ENCODE data around the gene MYO3B.

Gene MYO3B

DNA sequence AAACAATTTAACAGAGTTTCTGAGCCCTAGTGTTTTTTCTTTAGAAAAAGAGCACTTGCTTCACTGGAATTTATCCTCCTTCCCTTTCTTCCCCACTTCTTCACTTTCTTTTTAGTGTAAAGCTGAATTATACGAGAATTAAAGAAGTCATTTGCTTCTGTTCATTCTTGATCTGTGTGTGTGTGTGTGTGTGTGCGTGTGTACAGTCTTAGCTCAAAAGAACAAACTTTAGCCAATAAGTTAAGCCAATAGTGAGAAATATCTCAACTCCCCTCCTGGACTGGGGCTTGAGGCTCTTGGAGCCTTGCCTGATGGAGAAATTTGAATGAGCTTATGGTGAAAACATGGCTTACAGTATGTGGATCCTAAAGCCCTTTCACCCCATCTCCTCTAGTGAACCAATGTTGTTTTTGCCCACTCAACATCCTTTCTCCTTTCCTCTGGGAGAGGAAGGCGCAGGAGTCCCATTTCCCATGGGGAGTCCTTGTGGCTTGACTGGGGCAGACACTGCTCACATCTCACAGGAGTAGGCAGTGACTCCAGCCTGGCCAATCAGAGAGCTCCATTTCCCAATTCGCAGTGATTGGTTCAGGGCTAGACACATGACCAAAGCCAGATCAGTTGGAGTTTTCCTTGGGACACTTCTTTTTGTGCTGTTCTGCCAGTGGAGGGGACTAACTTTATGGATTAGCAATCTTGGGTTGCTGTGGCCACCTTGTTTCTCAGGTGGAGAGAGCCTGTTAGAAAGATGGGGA lies 16.3 kb upstream of the MYO3B start:
- DNase-seq: no peak

DNA sequence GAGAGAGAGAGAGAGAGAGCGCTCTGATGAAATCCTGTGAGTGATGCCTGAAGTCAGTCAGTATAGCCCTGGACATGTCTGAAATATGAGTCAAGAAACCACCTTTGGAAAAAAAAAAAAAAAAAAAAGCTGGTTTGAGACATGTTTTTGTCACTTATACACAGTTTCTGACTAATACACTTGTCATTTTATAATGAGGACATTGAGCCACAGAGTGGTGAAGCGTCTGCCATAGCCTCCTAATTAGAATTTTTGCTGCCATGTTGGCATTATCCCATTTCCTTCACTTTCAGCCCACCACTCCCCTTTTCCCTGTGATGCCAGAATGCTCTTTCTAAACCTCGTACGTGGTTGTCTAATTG lies 15.7 kb upstream of the MYO3B start:
- no peak for DNase-seq

DNA sequence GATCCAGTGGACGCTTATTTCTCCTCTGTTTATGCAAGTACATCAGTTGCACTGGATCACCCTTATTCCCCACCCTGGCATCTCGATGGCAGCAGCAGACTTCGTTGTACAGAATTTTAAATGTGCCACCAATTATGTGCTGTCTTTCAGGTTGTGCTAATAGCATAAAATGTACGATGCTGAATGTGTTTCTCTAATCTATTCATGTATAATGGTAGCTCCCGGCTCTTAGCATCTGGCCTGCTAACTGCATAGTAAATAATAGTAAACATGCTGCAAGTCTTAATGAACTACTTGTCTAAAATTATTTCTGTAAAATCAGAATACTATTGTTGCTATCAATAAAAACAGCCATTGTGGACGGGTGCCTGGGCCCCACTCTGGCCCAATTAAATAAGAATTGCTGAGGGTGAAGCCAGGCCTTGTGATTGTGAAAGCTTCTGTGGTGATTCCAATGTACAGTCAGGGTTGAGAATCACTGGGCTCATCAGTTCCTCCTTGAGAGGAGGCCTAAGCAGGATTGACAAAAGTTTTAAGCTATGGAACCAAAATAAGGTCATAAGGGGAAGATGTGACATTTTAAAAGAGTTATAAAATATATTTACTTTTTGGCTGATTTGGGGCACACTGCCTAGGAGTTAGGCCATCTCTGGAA lies 14.4 kb upstream of the MYO3B start:
- DNase-seq: no peak

DNA sequence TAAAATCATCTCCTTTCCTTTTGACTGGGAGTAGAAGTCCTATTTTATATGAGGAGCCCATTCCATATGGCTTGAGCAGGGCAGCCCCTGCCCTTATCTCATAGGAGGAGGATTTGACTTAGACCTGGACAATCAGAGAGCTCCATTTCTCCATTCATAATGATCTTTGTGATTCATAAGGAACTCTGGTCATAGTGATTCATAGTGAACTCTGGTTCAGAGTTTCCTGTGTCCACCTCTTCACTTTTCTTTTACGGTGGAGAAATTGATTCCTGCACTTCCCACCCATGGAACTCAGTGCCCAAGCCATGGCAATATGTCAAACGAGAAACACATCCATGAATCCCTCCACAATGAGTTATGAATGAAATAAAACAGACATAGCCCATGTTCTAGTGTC lies 12.8 kb upstream of the MYO3B start:
- no peak for DNase-seq

DNA sequence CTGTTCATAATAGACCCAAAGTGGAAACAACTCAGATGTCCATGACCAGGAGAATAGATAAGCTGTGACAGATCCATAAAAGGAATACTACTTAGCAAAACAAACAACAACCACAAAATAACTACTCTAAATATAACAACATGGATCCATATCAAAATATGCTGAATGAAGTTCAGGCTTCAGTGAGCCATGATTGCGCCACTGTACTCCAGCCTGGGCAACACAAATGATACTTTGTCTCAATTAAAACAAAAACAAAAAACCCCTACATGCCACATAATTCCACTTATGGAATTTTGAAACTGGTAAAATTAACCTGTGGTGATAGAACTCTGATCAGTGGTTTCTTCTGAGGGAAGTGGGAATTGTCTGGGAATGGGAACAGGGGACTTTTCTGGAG lies 11.2 kb upstream of the MYO3B start:
- no peak for DNase-seq

DNA sequence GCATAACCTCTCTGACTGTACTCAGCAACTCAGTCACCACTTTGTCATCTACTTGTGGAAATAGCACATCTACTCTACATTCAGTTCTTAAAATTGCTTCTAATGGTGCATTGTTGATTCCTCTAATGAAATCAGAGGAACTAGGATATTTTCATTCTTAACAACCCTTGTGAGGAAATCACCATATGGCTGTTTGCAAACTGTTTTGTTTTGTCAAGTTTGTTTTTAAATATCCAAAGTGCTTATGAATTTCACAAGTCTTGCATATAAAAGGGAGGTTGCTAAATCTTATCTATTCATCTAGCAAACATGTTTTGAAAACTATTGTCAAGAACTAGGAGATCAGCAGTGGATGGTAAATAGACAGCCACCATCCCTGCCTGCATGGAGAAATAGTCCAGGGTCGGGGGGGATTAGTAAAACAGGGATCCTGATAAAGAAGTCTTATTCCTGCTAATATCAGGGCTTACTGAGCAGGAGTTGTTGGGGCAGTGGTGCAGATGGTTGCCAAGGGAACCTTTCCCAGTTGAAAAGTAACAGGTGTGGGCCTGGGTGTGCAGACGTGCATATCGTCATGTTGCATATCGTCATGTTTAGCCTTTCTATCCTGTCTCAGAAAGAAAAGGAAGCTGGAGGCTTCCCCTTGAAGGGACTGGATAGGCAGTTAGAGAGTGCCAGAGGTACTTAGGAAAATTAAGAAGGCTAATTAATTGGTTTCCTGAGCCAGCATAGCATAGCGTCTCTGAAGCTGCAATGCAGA lies 7.5 kb upstream of the MYO3B start:
- DNase-seq: no peak

DNA sequence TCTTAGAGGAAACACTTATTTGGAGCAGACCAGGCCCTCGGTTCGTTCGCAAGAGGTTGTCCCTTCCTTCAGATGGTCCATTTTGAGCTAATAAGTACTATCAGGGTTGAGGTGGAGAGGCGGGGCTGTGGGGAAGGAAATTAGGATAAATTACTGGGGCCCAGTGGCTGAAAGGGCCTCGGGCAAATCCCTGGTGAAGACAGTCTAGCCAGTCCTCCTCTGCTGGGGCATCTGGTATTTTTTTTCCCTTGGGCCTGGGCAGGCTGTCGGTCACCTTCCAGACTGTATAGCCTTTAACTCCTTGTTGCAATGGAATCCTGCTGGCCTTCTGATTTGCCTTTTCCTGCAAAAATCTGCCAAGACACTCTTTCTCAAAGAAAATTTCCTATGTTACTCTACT lies 1.7 kb upstream of the MYO3B start:
- DNase-seq: no peak

DNA sequence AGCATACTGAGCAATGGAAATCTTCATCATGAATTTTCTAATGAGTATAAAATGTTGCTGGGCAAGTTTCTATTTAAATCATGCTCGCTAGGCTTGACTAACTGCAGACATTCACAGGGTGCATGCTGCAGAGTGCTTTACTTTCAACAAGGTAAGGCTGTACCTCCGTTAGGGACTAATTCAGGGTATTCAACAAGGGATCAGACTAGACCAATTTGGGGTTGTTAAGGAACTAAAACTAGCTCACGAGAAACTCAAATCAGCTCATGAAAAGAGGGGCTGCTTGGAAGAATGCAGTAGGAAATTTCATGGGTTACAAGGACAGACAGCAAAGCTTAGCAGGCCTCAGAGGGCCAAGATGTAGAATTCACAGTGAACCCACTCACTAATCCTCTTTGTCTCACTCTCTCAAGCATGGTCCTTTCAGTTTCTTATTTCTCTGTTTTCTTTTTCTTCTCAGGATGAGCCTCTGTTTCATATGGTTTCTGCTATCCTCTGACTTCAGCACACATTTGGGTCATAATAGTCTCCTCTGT lies 2.2 kb downstream of the MYO3B start:
- no peak for DNase-seq

DNA sequence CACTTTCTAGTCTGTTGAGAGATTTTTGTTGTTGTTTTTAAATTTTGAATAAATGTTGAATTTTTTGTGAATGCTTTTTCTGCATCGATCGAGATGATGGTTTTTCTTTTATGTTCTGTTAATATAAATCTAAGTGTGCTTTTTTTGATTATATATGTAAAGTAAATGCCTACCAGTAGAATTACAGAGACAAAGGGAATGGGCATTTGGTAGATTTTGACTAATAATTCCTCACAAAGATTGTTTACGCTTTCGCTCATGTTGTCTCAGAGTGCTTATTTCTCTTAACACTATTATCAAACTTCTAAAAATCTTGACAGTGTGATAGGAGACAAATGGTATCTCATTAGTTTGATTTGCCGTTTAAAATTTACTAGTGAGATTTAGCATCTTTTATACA lies 3.7 kb downstream of the MYO3B start:
- no peak for DNase-seq

DNA sequence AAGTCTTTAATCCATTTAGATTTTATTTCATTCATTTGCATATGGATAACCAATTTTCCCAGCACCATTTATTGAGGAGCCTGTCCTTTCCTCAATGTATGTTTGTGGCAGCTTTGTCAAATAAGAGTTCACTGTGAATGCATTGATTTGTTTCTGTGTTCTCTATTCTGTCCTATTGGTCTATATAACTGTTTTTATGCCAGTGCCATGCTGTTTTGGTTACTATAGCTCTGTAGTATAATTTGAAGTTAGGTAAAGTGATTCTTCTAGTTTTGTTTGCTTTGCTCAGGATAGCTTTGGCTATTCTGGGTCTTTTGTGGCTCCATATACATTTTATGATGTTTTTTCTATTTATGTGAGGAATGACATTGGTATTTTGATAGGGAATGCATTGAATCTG lies 7.4 kb downstream of the MYO3B start:
- DNase-seq: no peak

DNA sequence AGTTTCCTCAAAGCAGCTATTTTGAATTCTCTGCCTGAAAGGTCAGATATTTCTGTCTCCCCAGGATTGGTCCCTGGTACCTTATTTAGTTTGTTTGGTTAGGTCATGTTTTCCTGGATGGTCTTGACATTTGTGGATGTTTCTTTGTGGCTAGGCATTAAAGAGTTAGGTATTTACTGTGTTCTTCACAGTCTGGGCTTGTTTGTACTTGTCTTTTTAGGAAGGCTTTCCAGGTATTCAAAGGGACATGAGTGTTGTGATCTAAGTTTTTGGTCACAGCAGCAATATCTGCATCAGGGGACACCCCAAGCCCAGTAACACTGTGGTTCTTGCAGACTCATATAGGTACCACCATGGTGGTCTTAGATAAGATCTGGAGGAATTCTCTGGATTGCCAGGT lies 11.8 kb downstream of the MYO3B start:
- no peak for DNase-seq

DNA sequence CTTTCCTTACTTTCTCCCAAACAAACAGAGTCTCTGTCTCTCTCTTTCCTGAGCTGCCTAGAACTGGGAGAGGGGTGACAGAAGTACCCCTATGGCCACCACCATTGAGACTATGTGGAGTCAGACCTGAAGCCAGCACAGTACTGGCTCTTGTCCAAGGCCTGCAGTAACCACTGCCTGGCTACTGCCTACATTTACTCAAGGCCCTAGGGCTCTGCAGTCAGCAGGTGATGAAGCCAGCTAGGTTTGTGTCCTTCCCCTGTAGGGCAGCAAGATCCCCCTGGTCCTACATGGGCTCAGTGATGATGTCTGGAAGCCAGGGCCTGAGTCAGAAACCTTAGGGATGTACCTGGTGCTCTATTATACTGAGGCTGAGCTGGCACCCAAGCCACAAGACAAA lies 12.2 kb downstream of the MYO3B start:
- DNase-seq: no peak

DNA sequence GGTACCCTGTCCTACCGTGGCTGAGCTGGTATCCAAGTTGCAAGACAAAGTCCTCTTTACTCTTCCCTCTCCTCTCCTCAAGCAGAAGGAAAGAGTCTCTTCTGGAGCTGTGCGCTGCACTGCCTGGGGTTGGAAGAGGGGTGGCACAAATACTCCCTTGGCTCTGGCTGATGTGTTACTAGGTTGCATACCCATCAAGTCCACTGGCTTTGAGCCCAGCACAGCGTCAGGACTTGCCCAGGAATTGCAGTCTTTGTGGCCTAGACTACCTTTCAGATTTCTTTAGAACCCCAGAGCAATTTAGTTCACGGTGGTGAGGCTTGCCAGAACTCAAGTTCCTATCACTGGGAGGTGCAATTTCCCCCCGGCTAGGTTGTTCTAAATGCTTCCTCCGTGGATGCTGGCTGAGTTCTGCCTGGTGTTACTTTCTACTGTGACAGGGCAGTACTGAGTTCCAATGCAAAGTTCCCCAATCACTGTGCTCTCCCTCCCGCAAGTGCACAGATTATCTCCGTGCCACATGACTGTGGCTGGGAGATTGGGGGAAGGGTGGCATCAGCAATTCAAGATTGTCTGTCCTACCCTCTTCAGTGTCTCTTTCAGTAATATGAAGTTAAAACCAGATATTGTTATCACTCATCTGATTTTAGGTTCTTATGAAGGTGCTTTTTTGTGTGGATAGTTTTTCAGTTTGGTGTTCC lies 13.4 kb downstream of the MYO3B start:
- no peak for DNase-seq

DNA sequence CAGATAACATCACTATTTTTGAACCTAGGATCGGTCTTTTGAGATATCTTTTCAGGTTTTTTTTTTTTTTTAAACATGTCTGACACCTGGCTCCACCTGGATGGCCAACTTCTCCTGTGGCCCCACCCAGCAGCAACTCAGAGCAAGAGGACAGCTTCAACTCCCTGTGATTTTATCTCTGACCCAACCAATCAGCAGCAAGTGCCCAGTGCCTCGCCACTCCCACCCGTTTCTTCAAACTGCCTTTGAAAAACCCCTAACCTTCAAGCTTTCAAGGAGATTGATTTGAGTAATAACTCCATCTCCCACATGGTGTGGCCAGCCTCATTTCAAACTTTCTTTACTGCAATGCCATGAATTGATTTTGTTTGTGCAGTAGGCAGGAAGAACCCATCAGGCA lies 19.0 kb downstream of the MYO3B start:
- DNase-seq: no peak

DNA sequence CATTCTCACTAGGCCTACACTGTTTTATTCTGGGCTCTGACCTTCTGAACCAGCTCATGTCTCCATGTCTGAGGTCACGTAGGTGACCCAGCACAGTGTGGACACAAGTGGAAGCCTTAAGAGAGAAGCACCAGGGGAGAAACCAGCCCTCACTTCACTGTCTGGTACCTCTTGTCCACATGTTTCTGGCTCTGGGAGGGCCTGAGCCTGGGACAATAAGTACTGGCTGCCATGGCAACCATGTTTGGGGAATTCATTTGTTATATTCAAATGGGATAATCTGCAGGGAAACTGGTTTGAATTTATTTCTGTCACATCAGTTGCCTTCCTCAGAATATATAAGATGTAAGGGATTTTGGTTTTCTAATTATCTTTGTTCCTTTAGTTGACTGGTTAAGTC lies 23.3 kb downstream of the MYO3B start:
- DNase-seq: no peak

DNA sequence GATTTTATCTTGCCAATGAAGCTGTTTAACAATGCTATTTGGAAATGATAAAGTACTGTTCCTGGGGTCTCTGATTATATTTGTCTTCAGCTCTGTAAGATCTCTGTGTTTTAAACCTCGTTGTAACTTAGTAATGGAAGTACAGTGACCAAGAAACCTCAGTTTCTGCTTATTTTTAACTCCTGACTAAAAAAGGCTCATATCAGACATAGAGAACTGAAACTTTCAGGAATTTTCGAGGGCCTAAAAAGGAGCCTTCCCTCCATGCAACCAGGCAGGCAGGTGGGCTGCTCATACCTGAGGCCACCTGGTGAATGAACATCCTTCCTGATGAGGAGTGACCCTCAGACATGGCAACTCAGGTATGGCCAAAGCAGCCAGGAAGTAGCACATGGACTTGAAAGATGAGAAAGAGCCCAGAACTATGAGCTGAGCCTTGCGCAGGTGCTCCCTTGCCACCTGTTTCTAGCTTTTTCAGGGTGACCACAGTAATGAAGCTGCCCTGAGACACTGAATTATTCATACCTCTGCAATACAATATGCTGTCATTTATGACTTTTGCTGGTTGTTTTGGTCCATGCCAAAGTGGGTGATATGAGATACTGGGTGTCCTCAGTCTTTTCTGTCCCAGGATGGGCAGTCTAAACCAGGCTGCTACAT lies 23.9 kb downstream of the MYO3B start:
- DNase-seq: no peak

DNA sequence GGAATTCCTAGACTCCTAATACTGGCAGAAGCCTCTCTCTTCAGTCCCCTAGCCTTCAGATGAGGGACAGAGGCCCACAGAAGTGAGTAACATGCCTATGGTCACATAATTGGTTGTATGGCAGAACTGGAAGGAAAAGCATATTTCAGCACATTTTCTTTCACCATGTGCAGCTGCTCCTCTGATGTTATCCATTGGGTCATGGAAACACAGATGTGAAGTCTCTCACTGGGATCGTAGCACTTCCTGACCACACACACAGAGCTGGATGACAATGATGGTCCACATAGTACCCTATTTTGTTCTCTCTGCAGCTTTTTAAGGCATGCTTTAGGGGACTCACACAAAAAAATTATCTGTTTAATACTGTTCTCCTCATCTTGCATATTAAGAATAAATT lies 24.5 kb downstream of the MYO3B start:
- no peak for DNase-seq

DNA sequence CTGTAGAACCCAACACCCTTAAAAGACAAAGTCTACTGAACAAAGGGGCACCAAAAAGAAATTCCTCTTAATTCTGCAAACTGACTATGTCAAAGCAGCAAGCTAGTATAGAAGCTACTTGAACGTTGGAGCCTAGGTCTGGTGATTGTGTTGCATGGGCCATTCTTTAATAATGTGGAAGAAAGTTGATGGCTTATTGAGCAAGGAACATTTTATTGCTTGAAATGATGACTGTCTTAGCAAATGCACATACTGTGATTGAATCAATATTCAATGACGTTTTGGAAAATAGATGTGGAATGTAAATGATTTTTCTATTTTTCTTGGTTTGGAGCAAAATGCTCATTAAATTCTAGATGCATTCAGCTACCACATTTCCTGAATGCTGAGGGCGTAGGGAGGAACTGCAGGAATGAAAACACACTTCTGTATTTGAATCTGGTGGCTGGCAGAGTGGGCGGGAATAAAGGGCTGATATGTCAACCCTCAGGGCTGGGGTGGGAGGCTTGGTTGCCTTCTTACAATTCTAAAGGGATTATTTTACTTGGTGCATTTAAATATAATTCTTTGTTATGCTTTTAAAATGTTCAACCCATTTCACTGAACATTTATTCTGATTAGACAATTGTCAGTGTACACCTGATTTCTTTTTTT lies 26.5 kb downstream of the MYO3B start:
- no peak for DNase-seq

DNA sequence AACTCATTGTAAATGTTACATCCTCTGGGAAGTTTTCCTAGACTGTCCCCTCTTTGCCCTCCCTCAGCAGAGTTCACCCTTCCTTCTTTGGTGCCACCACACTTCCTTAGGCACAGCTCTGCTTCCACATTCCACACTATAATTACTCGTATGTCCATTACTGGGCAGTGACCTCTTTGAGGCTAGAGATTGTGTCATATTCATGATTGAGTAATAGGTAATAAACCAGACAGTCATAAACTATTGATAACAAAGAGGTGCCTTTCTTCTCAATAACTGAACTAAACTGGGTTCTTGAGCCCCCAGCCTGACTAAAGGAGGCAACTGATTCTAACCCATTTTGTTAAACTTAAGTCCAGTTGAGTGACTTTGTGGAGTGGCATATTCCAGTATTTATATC lies 28.3 kb downstream of the MYO3B start:
- DNase-seq: no peak

DNA sequence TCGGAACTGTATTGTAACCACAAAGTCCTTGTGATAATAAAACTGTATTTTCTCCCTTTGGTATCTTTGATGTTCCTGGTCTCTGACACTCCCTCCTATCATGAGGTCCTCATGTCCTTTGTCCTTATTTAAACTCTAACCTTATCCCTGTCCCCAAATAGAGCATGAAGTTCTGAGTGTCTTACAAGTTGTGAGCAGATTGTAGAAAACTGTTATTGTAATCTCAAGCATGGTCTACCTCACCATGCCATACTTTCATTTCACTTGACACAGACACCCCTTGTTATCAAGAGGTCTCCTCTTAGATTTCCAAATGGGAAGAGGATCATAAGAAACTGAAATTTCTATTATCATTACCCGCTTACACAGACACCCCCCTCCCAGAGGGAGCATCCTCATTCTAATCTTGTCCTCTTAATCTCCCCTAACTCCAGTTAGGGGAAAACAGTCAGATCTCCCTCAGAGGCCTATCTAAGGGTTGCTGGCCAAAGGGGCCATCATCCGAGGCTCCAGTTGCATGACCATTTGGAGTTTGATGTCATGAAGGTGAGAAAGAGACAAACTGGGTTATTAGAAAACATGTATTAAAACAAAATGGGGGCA lies 29.0 kb downstream of the MYO3B start:
- no peak for DNase-seq

DNA sequence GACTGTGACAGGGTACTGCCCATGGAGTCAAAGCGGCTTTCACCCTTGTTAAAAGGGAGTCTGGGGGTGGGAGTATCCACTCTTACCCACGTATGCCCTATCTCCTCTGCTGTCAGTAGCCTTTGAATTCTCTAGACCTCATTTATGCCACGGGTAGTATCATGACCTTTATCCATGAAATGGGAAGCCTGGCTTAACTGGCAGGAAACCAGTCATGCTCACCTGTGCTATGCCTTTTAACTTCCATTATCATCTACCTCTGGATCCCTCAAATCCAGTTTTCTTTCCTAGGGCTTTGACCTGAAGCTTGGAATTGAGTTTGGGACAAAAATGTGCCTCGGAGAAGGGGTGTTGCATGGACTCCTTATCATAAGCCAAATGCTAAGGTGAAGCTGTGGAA lies 30.0 kb downstream of the MYO3B start:
- no peak for DNase-seq

DNA sequence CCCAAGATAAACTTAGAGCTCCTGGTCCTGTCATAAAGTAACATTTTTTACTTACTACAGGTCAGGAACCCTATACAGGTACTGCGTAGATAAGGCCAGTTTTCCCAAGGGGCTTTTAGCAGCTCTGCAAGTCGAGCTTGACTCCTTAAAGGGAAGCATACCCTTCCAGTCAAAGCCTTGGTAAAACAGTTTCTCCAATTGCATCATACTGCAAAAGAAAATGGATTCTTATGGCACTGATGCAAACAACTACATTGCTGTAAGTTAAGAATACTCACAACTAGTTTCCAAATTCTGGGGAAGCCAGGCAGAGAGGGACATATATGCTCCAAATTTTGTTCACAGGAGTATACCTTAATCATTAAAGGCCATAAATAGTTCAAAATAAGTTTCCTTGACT lies 31.0 kb downstream of the MYO3B start:
- no peak for DNase-seq

Data from NCI-H2081 treated with DMSO at 0.1 percent for 48 hours (cell line).